T-cell (primary cell): ENCODE measurements around the gene VTA1. TPM values are rescaled to one million over a fixed set of nuclear protein-coding genes. Genes with fewer than 3 reads are reported as not detected.

ENCODE experiments used
- ATAC-seq, 4 experiments: fragments of 200-7000 bp in 3 of 4; fragments of 150-1000 bp in 1 of 4; cut with Tn5 transposase; replicated peaks in 1 of 4; 1 replicate in 3 of 4; 2 replicates in 1 of 4; pipeline ENCODE4 v1.10.0; 2021; ENCODE audit warnings: moderate library complexity in 3 of 4, mild to moderate bottlenecking in 2 of 4, moderate number of reproducible peaks in 1 of 4
- CTCF ChIA-PET, 2 donors: fragments of 300-600 bp; sonication (Branson Sonifier 250); formaldehyde crosslinking; loops; one replicate each; lab custom pipeline; 2022; ENCODE audit warnings: antibody characterized with exemption in 2 of 2; lab: Charles Lee
- POLR2A ChIA-PET, 2 donors: fragments of 300-600 bp; sonication (Branson Sonifier 250); formaldehyde crosslinking; loops; one replicate each; lab custom pipeline; 2022; ENCODE audit warnings: antibody characterized with exemption in 2 of 2; lab: Charles Lee
- DNase-seq, 35 experiments: peaks; one replicate each; pipeline versions ENCODE4 v3.0.0 to v3.0.0-alpha.2; 2013 to 2023
- H3K27ac ChIP-seq: one replicate; pipeline ENCODE4 v1.5.1; 2013; ENCODE audit warnings: low read length
- H3K27me3 ChIP-seq, 2 experiments: replicated peaks in 1 of 2; 1 replicate in 1 of 2; 2 replicates in 1 of 2; pipeline versions ENCODE4 v1.6.1 to v1.7.0; 2013; ENCODE audit warnings: low read length in 1 of 2, mixed read lengths in 1 of 2; ENCODE audit not compliant: control insufficient read depth in 2 of 2, insufficient read depth in 2 of 2; ENCODE audit errors: extremely low read depth in 1 of 2
- H3K36me3 ChIP-seq, 2 donors: 1 replicate in 1 of 2; 2 replicates in 1 of 2; pipeline versions ENCODE4 v1.6.1 to v1.7.0; 2013; ENCODE audit warnings: low read length in 1 of 2; ENCODE audit not compliant: control insufficient read depth in 2 of 2, insufficient read depth in 1 of 2; ENCODE audit errors: extremely low read depth in 1 of 2
- H3K4me1 ChIP-seq, 2 experiments: 1 replicate in 1 of 2; 2 replicates in 1 of 2; pipeline versions ENCODE4 v1.6.1 to v1.7.0; 2013; ENCODE audit warnings: low read length in 2 of 2, mixed read lengths in 1 of 2; ENCODE audit not compliant: insufficient read depth in 2 of 2, control insufficient read depth in 1 of 2; ENCODE audit errors: extremely low read depth in 1 of 2
- H3K4me3 ChIP-seq, 2 donors: 1 replicate in 1 of 2; 2 replicates in 1 of 2; pipeline versions ENCODE4 v1.5.1 to v1.7.0; 2013; ENCODE audit warnings: mild to moderate bottlenecking in 2 of 2, low read length in 1 of 2, moderate library complexity in 1 of 2; ENCODE audit not compliant: control insufficient read depth in 1 of 2; ENCODE audit errors: extremely low read depth in 1 of 2
- H3K9me3 ChIP-seq: 2 replicates; pipeline ENCODE4 v1.7.0; 2013
- H3K27ac Mint-ChIP-seq, 2 donors: one replicate each; pipeline ENCODE4 v1.8.0; 2020 to 2021; ENCODE audit warnings: mild to moderate bottlenecking in 2 of 2, mixed read lengths in 2 of 2
- H3K27me3 Mint-ChIP-seq, 2 donors: one replicate each; pipeline ENCODE4 v1.8.0; 2021 to 2022; ENCODE audit warnings: mixed read lengths in 2 of 2
- H3K36me3 Mint-ChIP-seq: one replicate; pipeline ENCODE4 v1.8.0; 2021; ENCODE audit warnings: mixed read lengths
- H3K4me1 Mint-ChIP-seq, 3 donors: one replicate each; pipeline ENCODE4 v1.8.0; 2020 to 2022; ENCODE audit warnings: mixed read lengths in 3 of 3, mild to moderate bottlenecking in 1 of 3
- H3K4me3 Mint-ChIP-seq, 3 donors: one replicate each; pipeline ENCODE4 v1.8.0; 2020 to 2022; ENCODE audit warnings: mild to moderate bottlenecking in 3 of 3, mixed read lengths in 3 of 3, moderate library complexity in 3 of 3
- H3K9me3 Mint-ChIP-seq, 3 donors: one replicate each; pipeline ENCODE4 v1.8.0; 2020 to 2022; ENCODE audit warnings: mixed read lengths in 3 of 3
- WGBS: methylation state at CpG from one replicate; pipeline ENCODE4 v1.1.5; 2013; ENCODE audit warnings: missing lambda C conversion rate; ENCODE audit not compliant: insufficient coverage; 5-methylcytosine and 5-hydroxymethylcytosine counted together
- total RNA-seq, 35 experiments: library from RNA in 6 of 35; stranded (reverse) in 6 of 35; fragments of 120-200 nt in 1 of 35; gene quantifications; one replicate each; pipeline versions ENCODE4 v1.2.1 to v1.2.4 and lab custom pipeline; 2013 to 2026

Gene VTA1
- total RNA-seq, 5 donors from 2014 or later (not counting 1 experiment from before 2014, with no cell fraction given), result 19.2 to 31.5 (median 29.0) TPM

- CTCF ChIA-PET, result interaction anchor here in 1 of 2 donors (0.8 kb wide), 1 partner anchor 12 kb away, joined by 3 read pairs; no protein-coding TSS in a partner anchor
Observed at GRCh38 chr6:142254513-142254912, 107.5 kb downstream of the VTA1 start.

DNA sequence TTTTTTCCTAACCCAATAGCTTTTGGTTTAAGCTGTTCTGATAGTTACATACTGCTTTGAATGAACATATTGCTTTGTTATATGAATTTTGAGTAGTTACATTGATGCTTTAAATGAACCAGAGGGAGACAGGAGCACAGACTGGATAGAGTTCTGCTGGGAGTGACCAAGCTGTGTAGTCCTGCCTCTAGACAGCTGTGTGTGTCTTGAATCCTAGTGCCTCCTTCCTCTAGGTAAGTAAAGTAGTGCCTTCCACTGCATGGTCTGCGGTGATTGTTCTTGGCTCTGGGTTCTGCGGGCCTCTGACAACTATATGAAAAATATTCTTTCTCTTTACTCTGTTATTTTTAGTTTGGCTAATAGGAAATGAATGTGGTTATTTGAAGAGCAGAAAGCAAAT lies 108.7 kb downstream of the VTA1 start:
- ChIA-PET CTCF (interaction anchor here in 1 of 2 donors (0.6 kb wide), 1 partner anchor 45 kb away, joined by 6 read pairs; no protein-coding TSS in a partner anchor), POLR2A (interaction anchor here (0.6 to 0.7 kb wide), 2 partner anchors 25 to 75 kb away, joined by 3 to 5 read pairs; no protein-coding TSS in a partner anchor)
- Histone ChIP-seq H3K36me3 (no peaks in the 10 kb centered on the region), H3K27ac (no peak overlapping the region), H3K4me3 (no peak overlapping the region), H3K9me3 (no peaks in the 10 kb centered on the region), H3K27me3 (no peaks in the 10 kb centered on the region), H3K4me1 (no peaks in the 10 kb centered on the region)
- H3K36me3 Mint-ChIP-seq, result no peaks in the 10 kb centered on the region
- no peak for ATAC-seq
- H3K27ac Mint-ChIP-seq, result no peak overlapping the region
- no peak for DNase-seq
- H3K27me3 Mint-ChIP-seq, result peaks cover 0 to 6% of the 10 kb centered on the region in 2 donors
- no CpG with 5 or more reads among the region's 2 CpGs for WGBS
- no peaks in the 10 kb centered on the region for H3K9me3 Mint-ChIP-seq
- peaks cover 0 to 4% (median 0%) of the 10 kb centered on the region in 3 donors for H3K4me1 Mint-ChIP-seq
- no peak overlapping the region for H3K4me3 Mint-ChIP-seq

More at GRCh38 chr6:142254513-142254912, 107.5 kb downstream of the VTA1 start:
- Mint-ChIP-seq H3K4me3 (no peak overlapping the region), H3K36me3 (no peaks in the 10 kb centered on the region), H3K4me1 (peaks cover 0 to 4% (median 0%) of the 10 kb centered on the region in 3 donors), H3K9me3 (no peaks in the 10 kb centered on the region), H3K27me3 (peaks cover 0 to 4% of the 10 kb centered on the region in 2 donors), H3K27ac (no peak overlapping the region)
- H3K27me3 ChIP-seq, result no peaks in the 10 kb centered on the region
- H3K36me3 ChIP-seq, result no peaks in the 10 kb centered on the region
- no peak overlapping the region for H3K27ac ChIP-seq
- H3K9me3 ChIP-seq, result no peaks in the 10 kb centered on the region
- no peak for ATAC-seq
- WGBS, result 85% methylated on average over 2 of the region's 6 CpGs
- no peak overlapping the region for H3K4me3 ChIP-seq
- H3K4me1 ChIP-seq, result no peaks in the 10 kb centered on the region
- POLR2A ChIA-PET, result no interaction called here
- DNase-seq, result no peak

DNA sequence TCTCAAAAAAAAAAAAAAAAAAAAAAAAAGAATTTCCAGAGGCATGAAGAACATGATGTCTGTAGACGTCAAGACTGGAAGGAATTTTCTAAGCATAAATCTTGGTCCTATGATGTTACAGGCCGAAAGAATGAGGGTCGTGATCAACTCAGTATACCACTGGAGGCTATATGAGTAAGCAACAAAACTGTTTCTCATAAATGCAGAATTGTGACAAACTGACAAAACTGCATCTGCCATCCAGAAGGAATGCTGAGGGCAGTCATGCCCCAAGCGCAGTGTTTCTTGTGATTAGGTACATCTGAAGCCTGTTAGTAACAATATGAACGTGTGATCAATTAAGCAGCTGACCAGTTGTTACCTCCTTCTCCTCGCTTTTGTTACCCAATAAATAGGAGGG lies 111.2 kb downstream of the VTA1 start:
- no peak for ATAC-seq
- ChIA-PET CTCF (no interaction called here), POLR2A (no interaction called here)
- Histone ChIP-seq H3K27me3 (no peaks in the 10 kb centered on the region), H3K4me3 (no peak overlapping the region), H3K9me3 (no peaks in the 10 kb centered on the region), H3K36me3 (no peaks in the 10 kb centered on the region), H3K4me1 (no peaks in the 10 kb centered on the region), H3K27ac (no peak overlapping the region)
- no peak for DNase-seq
- Mint-ChIP-seq H3K9me3 (no peaks in the 10 kb centered on the region), H3K36me3 (no peaks in the 10 kb centered on the region), H3K4me3 (no peak overlapping the region), H3K27me3 (peaks cover 0 to 2% of the 10 kb centered on the region in 2 donors), H3K4me1 (peaks cover 0 to 4% (median 0%) of the 10 kb centered on the region in 3 donors), H3K27ac (no peak overlapping the region)
- 92% methylated on average over 4 of the region's 6 CpGs for WGBS

GRCh38 chr6:142258757-142259156 lies 111.7 kb downstream of the VTA1 start:
- Mint-ChIP-seq H3K36me3 (no peaks in the 10 kb centered on the region), H3K9me3 (no peaks in the 10 kb centered on the region), H3K27ac (no peak overlapping the region), H3K4me1 (peaks cover 0 to 4% (median 0%) of the 10 kb centered on the region in 3 donors), H3K4me3 (no peak overlapping the region), H3K27me3 (peaks cover 0 to 2% of the 10 kb centered on the region in 2 donors)
- ATAC-seq (no peak), DNase-seq (no peak)
- 100% methylated on average over 6 of the region's 8 CpGs for WGBS
- no peaks in the 10 kb centered on the region for H3K9me3 ChIP-seq
- H3K27ac ChIP-seq, result no peak overlapping the region
- no peak overlapping the region for H3K4me3 ChIP-seq
- POLR2A ChIA-PET, result no interaction called here
- no peaks in the 10 kb centered on the region for H3K27me3 ChIP-seq
- CTCF ChIA-PET, result no interaction called here
- no peaks in the 10 kb centered on the region for H3K4me1 ChIP-seq
- H3K36me3 ChIP-seq, result no peaks in the 10 kb centered on the region

DNA sequence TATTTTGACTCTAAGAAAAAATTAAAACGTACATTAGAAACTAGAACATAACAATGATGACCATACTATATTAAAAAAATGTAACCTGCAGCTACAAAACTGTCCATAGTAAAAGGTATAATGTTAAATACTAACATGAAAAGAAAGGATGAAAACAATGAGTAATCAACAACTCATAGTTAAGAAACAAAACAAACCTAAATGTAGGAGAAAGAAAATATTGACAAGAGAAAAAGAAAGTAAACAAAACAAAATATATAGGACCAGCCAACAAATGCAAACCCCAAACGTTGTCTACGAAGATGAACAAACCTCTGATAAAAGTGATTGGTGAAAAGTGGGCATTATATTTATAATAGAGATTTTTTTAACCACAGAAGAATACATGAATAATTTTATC lies 113.7 kb downstream of the VTA1 start:
- no peaks in the 10 kb centered on the region for H3K9me3 ChIP-seq
- no peaks in the 10 kb centered on the region for H3K27me3 ChIP-seq
- CTCF ChIA-PET, result no interaction called here
- Mint-ChIP-seq H3K27ac (no peak overlapping the region), H3K27me3 (peaks cover 0 to 2% of the 10 kb centered on the region in 2 donors), H3K4me3 (no peak overlapping the region), H3K9me3 (no peaks in the 10 kb centered on the region), H3K4me1 (peaks cover 0 to 3% (median 0%) of the 10 kb centered on the region in 3 donors), H3K36me3 (no peaks in the 10 kb centered on the region)
- no peaks in the 10 kb centered on the region for H3K4me1 ChIP-seq
- no peak overlapping the region for H3K4me3 ChIP-seq
- no peaks in the 10 kb centered on the region for H3K36me3 ChIP-seq
- no CpG with 5 or more reads among the region's 3 CpGs for WGBS
- ATAC-seq, result no peak
- H3K27ac ChIP-seq, result no peak overlapping the region
- POLR2A ChIA-PET, result no interaction called here
- no peak for DNase-seq

DNA sequence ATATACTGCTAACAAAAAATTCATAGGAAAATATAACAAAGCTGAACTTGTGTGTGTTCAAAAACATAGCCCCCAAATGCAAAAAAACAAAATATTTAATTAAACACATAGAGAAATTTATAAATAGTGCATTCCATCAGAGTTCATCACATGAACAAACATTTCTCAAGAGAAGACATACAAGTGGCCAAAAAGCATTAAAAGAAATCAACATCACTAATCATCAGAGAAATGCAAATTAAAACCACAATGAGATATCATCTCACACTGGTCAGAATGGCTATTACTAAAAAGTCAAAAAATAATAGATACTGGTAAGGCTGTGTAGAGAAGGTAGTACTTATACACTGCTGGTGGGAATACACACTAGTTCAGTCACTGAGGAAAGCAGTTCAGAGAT lies 115.2 kb downstream of the VTA1 start:
- no peak for ATAC-seq
- H3K9me3 Mint-ChIP-seq, result no peaks in the 10 kb centered on the region
- H3K27me3 Mint-ChIP-seq, result peaks cover 0 to 2% of the 10 kb centered on the region in 2 donors
- H3K27me3 ChIP-seq, result no peaks in the 10 kb centered on the region
- H3K4me1 ChIP-seq, result no peaks in the 10 kb centered on the region
- H3K4me1 Mint-ChIP-seq, result no peaks in the 10 kb centered on the region
- no peak for DNase-seq
- POLR2A ChIA-PET, result no interaction called here
- no peak overlapping the region for H3K4me3 Mint-ChIP-seq
- CTCF ChIA-PET, result no interaction called here
- no peaks in the 10 kb centered on the region for H3K36me3 ChIP-seq
- no peak overlapping the region for H3K27ac Mint-ChIP-seq
- H3K4me3 ChIP-seq, result no peak overlapping the region
- no peak overlapping the region for H3K27ac ChIP-seq
- no peaks in the 10 kb centered on the region for H3K36me3 Mint-ChIP-seq
- no peaks in the 10 kb centered on the region for H3K9me3 ChIP-seq
